Measurements from ENCODE around the gene AAK1. TPM values are rescaled to one million over a fixed set of nuclear protein-coding genes. Genes with fewer than 3 reads are reported as not detected.

Gene AAK1
- total and polyA plus RNA-seq, 7 donors, result 5.4 to 35.7 (median 20.7) TPM

DNA sequence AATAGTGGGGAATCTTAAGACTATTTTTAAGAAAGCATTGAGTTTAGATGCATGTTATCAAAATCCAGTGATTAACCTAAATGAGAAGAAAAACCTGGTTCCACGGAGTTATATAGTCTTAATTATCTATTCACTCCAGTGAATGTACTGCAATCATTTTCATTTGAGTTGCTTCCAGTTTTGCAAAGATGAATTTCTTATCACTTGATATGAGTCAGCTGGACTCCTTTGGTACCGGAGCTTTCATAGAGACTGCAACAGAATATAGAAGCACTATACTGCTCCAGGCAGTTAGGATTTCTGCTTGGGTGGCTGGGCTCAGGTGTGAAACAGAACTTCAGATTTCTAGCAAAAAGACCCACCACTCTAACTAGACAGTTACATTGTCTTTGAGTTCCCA is 114.1 kb downstream of the AAK1 start:
- H3K4me3 ChIP-seq, result no peak overlapping the region
- H3K27me3 ChIP-seq, result no peaks in the 10 kb centered on the region
- H3K36me3 ChIP-seq, result peaks cover 0 to 85% (median 24%) of the 10 kb centered on the region in 4 donors
- H3K4me1 ChIP-seq, result no peaks in the 10 kb centered on the region
- no peak overlapping the region for H3K27ac ChIP-seq
- intact Hi-C loops (cut with DNase I), result no loop called here
- TF ChIP-seq POLR2AphosphoS5 (IDR thresholded peaks at IDR 0.05), result no peak
- TF ChIP-seq CTCF (IDR thresholded peaks at IDR 0.05), result no peak
- TF ChIP-seq EP300 (IDR thresholded peaks at IDR 0.05), result no peak
- TF ChIP-seq POLR2A (IDR thresholded peaks at IDR 0.05), result no peak
- WGBS, 2 donors, result 70 to 86% methylated on average over 2 of the region's 2 CpGs
- H3K9me3 ChIP-seq, result peaks cover 0 to 3% (median 0%) of the 10 kb centered on the region in 4 donors
- DNase-seq, result no peak

GRCh38 chr2:69525261-69525660 is 118.3 kb downstream of the AAK1 start:
- no peak overlapping the region for H3K4me3 ChIP-seq
- H3K27me3 ChIP-seq, result no peaks in the 10 kb centered on the region
- no peaks in the 10 kb centered on the region for H3K4me1 ChIP-seq
- H3K27ac ChIP-seq, result no peak overlapping the region
- 94 to 96% methylated on average over 3 of the region's 3 CpGs for WGBS, 2 donors
- no peak for DNase-seq
- TF ChIP-seq CTCF (IDR thresholded peaks at IDR 0.05), result no peak
- no peak for TF ChIP-seq POLR2A (IDR thresholded peaks at IDR 0.05)
- no peak for TF ChIP-seq POLR2AphosphoS5 (IDR thresholded peaks at IDR 0.05)
- TF ChIP-seq EP300 (IDR thresholded peaks at IDR 0.05), result no peak
- H3K9me3 ChIP-seq, result no peaks in the 10 kb centered on the region
- H3K36me3 ChIP-seq, result peaks cover 0 to 90% (median 24%) of the 10 kb centered on the region in 4 donors
- intact Hi-C loops (cut with DNase I), result no loop called here

DNA sequence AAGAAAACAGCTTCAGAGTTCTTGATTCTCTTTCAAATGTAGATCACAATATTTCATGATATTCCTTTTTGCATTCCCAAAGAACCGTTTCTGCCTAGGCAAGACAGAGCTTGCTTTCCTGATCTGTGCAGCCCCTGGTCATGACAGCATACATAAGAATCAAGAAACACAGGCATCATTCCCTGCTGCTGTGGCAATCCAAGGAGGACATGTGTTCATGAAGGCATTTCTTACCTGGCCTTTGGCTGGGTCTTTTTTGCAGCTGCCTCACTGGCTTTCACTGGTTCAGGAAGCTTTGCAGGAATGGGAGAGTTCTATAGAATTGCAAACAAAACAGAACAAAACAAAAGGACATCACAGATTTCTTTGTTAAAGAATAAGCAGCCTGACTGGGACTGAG is 118.7 kb downstream of the AAK1 start:
- intact Hi-C loops (cut with DNase I), result no loop called here
- TF ChIP-seq POLR2A (IDR thresholded peaks at IDR 0.05) (no peak), POLR2AphosphoS5 (IDR thresholded peaks at IDR 0.05) (no peak), CTCF (IDR thresholded peaks at IDR 0.05) (no peak), EP300 (IDR thresholded peaks at IDR 0.05) (no peak)
- no peak for DNase-seq

GRCh38 chr2:69521747-69522146 is 121.8 kb downstream of the AAK1 start:
- H3K36me3 ChIP-seq, result peaks cover 0 to 99% (median 41%) of the 10 kb centered on the region in 4 donors
- intact Hi-C loops (cut with DNase I), result no loop called here
- no peak overlapping the region for H3K4me3 ChIP-seq

More for the DNA sequence above, 118.7 kb downstream of the AAK1 start:
- WGBS, 2 donors, result 94 to 98% methylated on average over 1 of the region's 1 CpG
- Histone ChIP-seq H3K4me3 (no peak overlapping the region), H3K27ac (no peak overlapping the region), H3K27me3 (no peaks in the 10 kb centered on the region), H3K9me3 (no peaks in the 10 kb centered on the region), H3K4me1 (no peaks in the 10 kb centered on the region), H3K36me3 (peaks cover 0 to 90% (median 26%) of the 10 kb centered on the region in 4 donors)

GRCh38 chr2:69518841-69519240 is 124.7 kb downstream of the AAK1 start:
- H3K9me3 ChIP-seq, result no peaks in the 10 kb centered on the region
- H3K4me1 ChIP-seq, result no peaks in the 10 kb centered on the region
- no peak for TF ChIP-seq EP300 (IDR thresholded peaks at IDR 0.05)
- TF ChIP-seq POLR2AphosphoS5 (IDR thresholded peaks at IDR 0.05), result no peak
- TF ChIP-seq CTCF (IDR thresholded peaks at IDR 0.05), result no peak
- TF ChIP-seq POLR2A (IDR thresholded peaks at IDR 0.05), result no peak
- no peaks in the 10 kb centered on the region for H3K27me3 ChIP-seq
- no peak overlapping the region for H3K4me3 ChIP-seq
- H3K36me3 ChIP-seq, result peaks cover 6 to 90% (median 36%) of the 10 kb centered on the region in 4 donors
- no peak for DNase-seq
- 20 to 57% methylated on average over 6 of the region's 6 CpGs for WGBS, 2 donors
- no peak overlapping the region for H3K27ac ChIP-seq
- intact Hi-C loops (cut with DNase I), result no loop called here

More at GRCh38 chr2:69521747-69522146, 121.8 kb downstream of the AAK1 start:
- Histone ChIP-seq H3K4me1 (no peaks in the 10 kb centered on the region), H3K9me3 (no peaks in the 10 kb centered on the region), H3K27me3 (no peaks in the 10 kb centered on the region), H3K27ac (no peak overlapping the region)
- TF ChIP-seq POLR2A (IDR thresholded peaks at IDR 0.05), result no peak
- WGBS, 2 donors, result 83 to 89% methylated on average over 2 of the region's 2 CpGs
- no peak for DNase-seq
